ENCODE results near the gene IFNK.

IFNK gene

DNA sequence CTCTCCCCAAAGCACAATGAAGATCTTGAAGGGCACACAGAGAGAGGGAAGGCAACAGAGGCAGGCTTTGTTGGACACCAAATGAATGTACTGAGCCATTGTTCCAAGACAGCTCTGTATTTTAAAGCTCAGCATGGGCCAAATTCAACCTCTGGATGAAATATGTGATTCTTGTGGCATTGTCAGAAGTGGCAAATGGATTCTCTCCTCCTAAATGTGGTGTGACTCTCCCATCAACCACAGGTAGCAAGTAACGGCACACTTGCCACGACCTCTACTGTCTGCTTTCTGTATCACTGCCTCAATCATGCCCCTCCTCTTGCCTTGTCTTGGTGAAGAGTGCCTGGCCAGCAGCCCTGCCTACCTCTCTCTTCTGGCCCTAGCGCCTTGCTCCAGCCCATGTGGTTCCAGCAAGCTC, 11.6 kb downstream of the IFNK start:
- H3K4me1 ChIP-seq (ENCODE audit: low read depth, poor library complexity, severe bottlenecking): peaks cover 7% of the 10 kb centered on the region
- H2AFZ ChIP-seq (ENCODE audit: low read depth): no peak overlapping the region
- no peaks in the 10 kb centered on the region for H4K20me1 ChIP-seq (ENCODE audit: insufficient read depth)
- no peak overlapping the region for H3K9ac ChIP-seq
- no peaks in the 10 kb centered on the region for H3K79me2 ChIP-seq (ENCODE audit: insufficient read depth, low read depth)
- H3K27ac ChIP-seq: no peak overlapping the region
- no peaks in the 10 kb centered on the region for H3K27me3 ChIP-seq (ENCODE audit: insufficient read depth, low read depth)
- H3K4me2 ChIP-seq: no peak overlapping the region
- H3K4me3 ChIP-seq (IDR thresholded peaks at IDR 0.05; ENCODE audit: insufficient read depth, low read depth, low read length): no peak overlapping the region
- no peaks in the 10 kb centered on the region for H3K36me3 ChIP-seq (ENCODE audit: insufficient read depth)
- TF ChIP-seq, protein P1, sequence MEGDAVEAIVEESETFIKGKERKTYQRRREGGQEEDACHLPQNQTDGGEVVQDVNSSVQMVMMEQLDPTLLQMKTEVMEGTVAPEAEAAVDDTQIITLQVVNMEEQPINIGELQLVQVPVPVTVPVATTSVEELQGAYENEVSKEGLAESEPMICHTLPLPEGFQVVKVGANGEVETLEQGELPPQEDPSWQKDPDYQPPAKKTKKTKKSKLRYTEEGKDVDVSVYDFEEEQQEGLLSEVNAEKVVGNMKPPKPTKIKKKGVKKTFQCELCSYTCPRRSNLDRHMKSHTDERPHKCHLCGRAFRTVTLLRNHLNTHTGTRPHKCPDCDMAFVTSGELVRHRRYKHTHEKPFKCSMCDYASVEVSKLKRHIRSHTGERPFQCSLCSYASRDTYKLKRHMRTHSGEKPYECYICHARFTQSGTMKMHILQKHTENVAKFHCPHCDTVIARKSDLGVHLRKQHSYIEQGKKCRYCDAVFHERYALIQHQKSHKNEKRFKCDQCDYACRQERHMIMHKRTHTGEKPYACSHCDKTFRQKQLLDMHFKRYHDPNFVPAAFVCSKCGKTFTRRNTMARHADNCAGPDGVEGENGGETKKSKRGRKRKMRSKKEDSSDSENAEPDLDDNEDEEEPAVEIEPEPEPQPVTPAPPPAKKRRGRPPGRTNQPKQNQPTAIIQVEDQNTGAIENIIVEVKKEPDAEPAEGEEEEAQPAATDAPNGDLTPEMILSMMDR (conservative IDR thresholded peaks at IDR 0.05; ENCODE audit: low read depth, low read length): no peak

DNA sequence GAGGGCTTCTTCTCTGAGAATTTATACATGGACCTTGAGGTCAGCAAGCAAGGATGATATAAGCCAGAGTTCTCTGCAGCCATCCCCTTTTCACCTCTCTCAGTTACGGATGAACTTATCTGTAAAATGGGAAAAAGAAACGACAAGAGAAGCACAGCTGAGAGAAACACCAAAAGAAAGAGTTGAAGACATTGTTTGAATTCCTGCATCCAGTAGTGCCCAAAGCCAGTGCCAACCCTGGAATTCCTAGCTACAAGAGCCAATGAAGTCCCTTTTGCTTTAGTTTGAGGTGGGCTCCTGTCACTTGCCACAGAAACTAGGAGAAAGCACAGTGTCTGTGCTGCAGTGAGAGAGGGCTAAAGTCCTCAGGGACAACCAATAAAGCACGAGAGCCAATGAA, 12.1 kb downstream of the IFNK start:
- Histone ChIP-seq H3K27me3 (ENCODE audit: insufficient read depth, low read depth) (no peaks in the 10 kb centered on the region), H3K4me2 (no peak overlapping the region), H3K9ac (no peak overlapping the region), H3K79me2 (ENCODE audit: insufficient read depth, low read depth) (no peaks in the 10 kb centered on the region), H2AFZ (ENCODE audit: low read depth) (no peak overlapping the region), H4K20me1 (ENCODE audit: insufficient read depth) (no peaks in the 10 kb centered on the region), H3K4me1 (ENCODE audit: low read depth, poor library complexity, severe bottlenecking) (peaks cover 7% of the 10 kb centered on the region), H3K27ac (no peak overlapping the region), H3K36me3 (ENCODE audit: insufficient read depth) (no peaks in the 10 kb centered on the region), H3K4me3 (IDR thresholded peaks at IDR 0.05; ENCODE audit: insufficient read depth, low read depth, low read length) (no peak overlapping the region)
- TF ChIP-seq, protein P1 (conservative IDR thresholded peaks at IDR 0.05; ENCODE audit: low read depth, low read length): no peak

DNA sequence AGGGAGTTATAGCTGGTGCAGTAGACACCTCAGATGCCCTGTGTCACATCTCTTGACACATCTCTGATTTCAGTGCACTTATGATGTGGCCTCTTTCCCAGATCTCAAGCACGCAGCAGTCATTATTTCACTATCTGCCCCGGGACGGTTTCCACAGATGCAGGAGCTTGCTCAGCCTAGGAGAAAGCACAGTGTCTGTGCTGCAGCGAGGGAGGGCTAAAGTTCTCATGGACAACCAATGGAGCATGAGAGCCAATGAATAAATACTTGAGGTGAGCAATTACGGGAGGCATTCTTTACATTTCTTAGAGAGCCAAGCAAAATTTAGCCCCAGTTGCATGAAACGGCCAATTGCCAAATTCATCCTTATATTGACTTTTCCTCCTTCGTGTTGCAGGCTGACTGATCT, 12.9 kb downstream of the IFNK start:
- no peaks in the 10 kb centered on the region for H3K36me3 ChIP-seq (ENCODE audit: insufficient read depth)
- H2AFZ ChIP-seq (ENCODE audit: low read depth): no peak overlapping the region
- H3K9ac ChIP-seq: no peak overlapping the region
- H3K79me2 ChIP-seq (ENCODE audit: insufficient read depth, low read depth): no peaks in the 10 kb centered on the region
- no peak overlapping the region for H3K4me3 ChIP-seq (IDR thresholded peaks at IDR 0.05; ENCODE audit: insufficient read depth, low read depth, low read length)
- no peaks in the 10 kb centered on the region for H4K20me1 ChIP-seq (ENCODE audit: insufficient read depth)
- no peak overlapping the region for H3K27ac ChIP-seq
- H3K4me1 ChIP-seq (ENCODE audit: low read depth, poor library complexity, severe bottlenecking): peaks cover 7% of the 10 kb centered on the region
- TF ChIP-seq, protein P1 (conservative IDR thresholded peaks at IDR 0.05; ENCODE audit: low read depth, low read length): no peak
- no peaks in the 10 kb centered on the region for H3K27me3 ChIP-seq (ENCODE audit: insufficient read depth, low read depth)
- no peak overlapping the region for H3K4me2 ChIP-seq

DNA sequence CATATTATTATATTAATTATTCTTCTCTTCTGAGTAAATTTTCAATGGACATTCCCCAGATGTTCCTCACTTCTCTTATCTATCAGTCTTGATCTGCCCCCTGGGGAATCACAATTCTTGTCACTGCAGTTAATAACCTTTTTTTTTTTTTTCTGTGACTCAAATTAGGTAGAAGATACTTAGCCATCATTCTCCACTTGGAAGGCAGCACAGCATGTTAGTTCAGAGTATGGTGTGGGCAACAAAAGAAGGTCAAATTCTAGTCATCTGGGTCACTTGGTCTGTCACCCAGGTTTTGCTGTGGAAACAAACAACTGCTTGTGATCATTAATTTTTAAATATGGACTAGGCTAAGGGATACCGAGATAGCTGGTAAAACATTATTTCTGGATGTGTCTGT, 13.7 kb downstream of the IFNK start:
- no peaks in the 10 kb centered on the region for H3K36me3 ChIP-seq (ENCODE audit: insufficient read depth)
- no peak overlapping the region for H3K4me2 ChIP-seq
- H2AFZ ChIP-seq (ENCODE audit: low read depth): no peak overlapping the region
- no peaks in the 10 kb centered on the region for H3K79me2 ChIP-seq (ENCODE audit: insufficient read depth, low read depth)
- TF ChIP-seq, protein P1 (conservative IDR thresholded peaks at IDR 0.05; ENCODE audit: low read depth, low read length): no peak
- H3K9ac ChIP-seq: no peak overlapping the region
- H3K27ac ChIP-seq: no peak overlapping the region
- H3K27me3 ChIP-seq (ENCODE audit: insufficient read depth, low read depth): no peaks in the 10 kb centered on the region
- peaks cover 7% of the 10 kb centered on the region for H3K4me1 ChIP-seq (ENCODE audit: low read depth, poor library complexity, severe bottlenecking)
- no peak overlapping the region for H3K4me3 ChIP-seq (IDR thresholded peaks at IDR 0.05; ENCODE audit: insufficient read depth, low read depth, low read length)
- H4K20me1 ChIP-seq (ENCODE audit: insufficient read depth): no peaks in the 10 kb centered on the region
